ENCODE results near the gene DOCK1.

The DOCK1 gene

GRCh38 chr10:126949161-126949503 lies 43.9 kb downstream of the DOCK1 start:
- in situ Hi-C loops (cut with MboI; ENCODE audit: low pct_unique_long_range_greater_than_20kb, low sequenced_read_pairs, unreplicated experiment), result no loop called here

GRCh38 chr10:126950401-126951105 lies 45.3 kb downstream of the DOCK1 start:
- in situ Hi-C loops (cut with MboI; ENCODE audit: low pct_unique_long_range_greater_than_20kb, low sequenced_read_pairs, unreplicated experiment), result no loop called here
- no peak for DNase-seq (ENCODE audit: low spot score)
- TF ChIP-seq CTCF (IDR thresholded peaks at IDR 0.05; ENCODE audit: extremely low read depth, insufficient read depth, missing control alignments), result no peak

More at GRCh38 chr10:126949161-126949503, 43.9 kb downstream of the DOCK1 start:
- DNase-seq (ENCODE audit: low spot score), result no peak
- no peak for TF ChIP-seq CTCF (IDR thresholded peaks at IDR 0.05; ENCODE audit: extremely low read depth, insufficient read depth, missing control alignments)

GRCh38 chr10:126953886-126954285 lies 48.7 kb downstream of the DOCK1 start:
- no peak for DNase-seq (ENCODE audit: low spot score)
- in situ Hi-C loops (cut with MboI; ENCODE audit: low pct_unique_long_range_greater_than_20kb, low sequenced_read_pairs, unreplicated experiment), result no loop called here
- no peak for TF ChIP-seq CTCF (IDR thresholded peaks at IDR 0.05; ENCODE audit: extremely low read depth, insufficient read depth, missing control alignments)

GRCh38 chr10:126955396-126955795 lies 50.2 kb downstream of the DOCK1 start:
- no peak for DNase-seq (ENCODE audit: low spot score)
- in situ Hi-C loops (cut with MboI; ENCODE audit: low pct_unique_long_range_greater_than_20kb, low sequenced_read_pairs, unreplicated experiment), result no loop called here
- no peak for TF ChIP-seq CTCF (IDR thresholded peaks at IDR 0.05; ENCODE audit: extremely low read depth, insufficient read depth, missing control alignments)

- in situ Hi-C loops (cut with MboI; ENCODE audit: low pct_unique_long_range_greater_than_20kb, low sequenced_read_pairs, unreplicated experiment), result no loop called here
- TF ChIP-seq CTCF (IDR thresholded peaks at IDR 0.05; ENCODE audit: extremely low read depth, insufficient read depth, missing control alignments), result no peak
- no peak for DNase-seq (ENCODE audit: low spot score)
These were observed 50.9 kb downstream of the DOCK1 start for GRCh38 chr10:126955934-126956711.

- DNase-seq (ENCODE audit: low spot score), result no peak
- no peak for TF ChIP-seq CTCF (IDR thresholded peaks at IDR 0.05; ENCODE audit: extremely low read depth, insufficient read depth, missing control alignments)
- in situ Hi-C loops (cut with MboI; ENCODE audit: low pct_unique_long_range_greater_than_20kb, low sequenced_read_pairs, unreplicated experiment), result no loop called here
These were observed 51.5 kb downstream of the DOCK1 start for GRCh38 chr10:126956712-126957108.
